ENCODE measurements around the gene PDHX. TPM values are rescaled to one million over a fixed set of nuclear protein-coding genes. Genes with fewer than 3 reads are reported as not detected.

The PDHX gene
- total and polyA plus RNA-seq, 8 donors = 7.2 to 21.2 (median 13.9) TPM

- Histone ChIP-seq H3K27me3 (no peaks in the 10 kb centered on the region), H3K9me3 (no peaks in the 10 kb centered on the region), H3K27ac (no peak overlapping the region), H3K36me3 (no peaks in the 10 kb centered on the region), H3K4me1 (peaks cover 0 to 13% (median 7%) of the 10 kb centered on the region in 3 donors), H3K4me3 (no peak overlapping the region)
- intact Hi-C loops (cut with DNase I) = no loop called here
- FAIRE-seq (no peak), DNase-seq (no peak), ATAC-seq (peak in 2 of 4 donors; percentile 14 to 28)
- no peak for TF ChIP-seq CTCF (IDR thresholded peaks at IDR 0.05)
- 92% methylated on average over 3 of the region's 3 CpGs for WGBS, 2 donors
These were observed 119.5 kb downstream of the PDHX start for GRCh38 chr11:35035894-35036408.

- Histone ChIP-seq H3K27me3 (no peaks in the 10 kb centered on the region), H3K36me3 (no peaks in the 10 kb centered on the region), H3K27ac (no peak overlapping the region), H3K4me3 (no peak overlapping the region), H3K9me3 (no peaks in the 10 kb centered on the region), H3K4me1 (peaks cover 0 to 20% (median 10%) of the 10 kb centered on the region in 3 donors)
- FAIRE-seq (no peak), DNase-seq (no peak), ATAC-seq (no peak)
- WGBS, 2 donors = 79 to 86% methylated on average over 3 of the region's 3 CpGs
- intact Hi-C loops (cut with DNase I) = no loop called here
- TF ChIP-seq CTCF (IDR thresholded peaks at IDR 0.05) = no peak
These were observed 120.2 kb downstream of the PDHX start for GRCh38 chr11:35036639-35037038.

GRCh38 chr11:35038211-35038928 lies 122.0 kb downstream of the PDHX start:
- intact Hi-C loops (cut with DNase I) = no loop called here
- H3K27ac ChIP-seq = no peak overlapping the region
- TF ChIP-seq CTCF (IDR thresholded peaks at IDR 0.05) = no peak
- ATAC-seq (no peak), DNase-seq (no peak), FAIRE-seq (no peak)
- H3K9me3 ChIP-seq = no peaks in the 10 kb centered on the region
- no peaks in the 10 kb centered on the region for H3K36me3 ChIP-seq
- 89% methylated on average over 5 of the region's 5 CpGs for WGBS, 2 donors
- no peaks in the 10 kb centered on the region for H3K27me3 ChIP-seq
- H3K4me3 ChIP-seq = no peak overlapping the region
- peaks cover 0 to 21% (median 16%) of the 10 kb centered on the region in 3 donors for H3K4me1 ChIP-seq

- FAIRE-seq (no peak), DNase-seq (no peak), ATAC-seq (no peak)
- TF ChIP-seq CTCF (IDR thresholded peaks at IDR 0.05) = no peak
- peaks cover 0 to 21% (median 16%) of the 10 kb centered on the region in 3 donors for H3K4me1 ChIP-seq
- H3K4me3 ChIP-seq = no peak overlapping the region
- intact Hi-C loops (cut with DNase I) = no loop called here
- H3K27me3 ChIP-seq = no peaks in the 10 kb centered on the region
- H3K9me3 ChIP-seq = no peaks in the 10 kb centered on the region
- H3K27ac ChIP-seq = no peak overlapping the region
- WGBS, 2 donors = 90 to 97% methylated on average over 3 of the region's 3 CpGs
- no peaks in the 10 kb centered on the region for H3K36me3 ChIP-seq
These were observed 122.7 kb downstream of the PDHX start for GRCh38 chr11:35039076-35039475.

Measured in pancreas (tissue), 10 donors.